Neural progenitor cell (in vitro differentiated cells): ENCODE measurements around the gene GPR152.

Experiments used
- CTCF ChIP-seq: fragments of 200-600 bp; sonication (generic); IDR thresholded peaks from 2 replicates; pipeline ENCODE4 v1.5.1; 2017; ENCODE audit warnings: antibody characterized with exemption, mild to moderate bottlenecking
- EZH2 ChIP-seq: fragments of 200-600 bp; sonication (generic); IDR thresholded peaks from 2 replicates; pipeline ENCODE4 v1.6.1; 2017; ENCODE audit warnings: antibody characterized with exemption, mild to moderate bottlenecking, moderate library complexity
- EZH2phosphoT487 ChIP-seq: fragments of 200-600 bp; sonication (generic); IDR thresholded peaks from 2 replicates; pipeline ENCODE4 v1.6.1; 2017; ENCODE audit warnings: antibody characterized with exemption

- no peak for TF ChIP-seq EZH2
- no peak for TF ChIP-seq CTCF
- no peak for TF ChIP-seq EZH2phosphoT487
Measured at GRCh38 chr11:67457453-67457852, 4.9 kb upstream of the GPR152 start.
